Measurements from ENCODE around the gene SLAIN2. TPM values are rescaled to one million over a fixed set of nuclear protein-coding genes. Genes with fewer than 3 reads are reported as not detected.

The SLAIN2 gene
- total and polyA plus RNA-seq, 2 of the 4 experiments (the other 2 are of a cell fraction) = 23.3 to 53.0 TPM

DNA sequence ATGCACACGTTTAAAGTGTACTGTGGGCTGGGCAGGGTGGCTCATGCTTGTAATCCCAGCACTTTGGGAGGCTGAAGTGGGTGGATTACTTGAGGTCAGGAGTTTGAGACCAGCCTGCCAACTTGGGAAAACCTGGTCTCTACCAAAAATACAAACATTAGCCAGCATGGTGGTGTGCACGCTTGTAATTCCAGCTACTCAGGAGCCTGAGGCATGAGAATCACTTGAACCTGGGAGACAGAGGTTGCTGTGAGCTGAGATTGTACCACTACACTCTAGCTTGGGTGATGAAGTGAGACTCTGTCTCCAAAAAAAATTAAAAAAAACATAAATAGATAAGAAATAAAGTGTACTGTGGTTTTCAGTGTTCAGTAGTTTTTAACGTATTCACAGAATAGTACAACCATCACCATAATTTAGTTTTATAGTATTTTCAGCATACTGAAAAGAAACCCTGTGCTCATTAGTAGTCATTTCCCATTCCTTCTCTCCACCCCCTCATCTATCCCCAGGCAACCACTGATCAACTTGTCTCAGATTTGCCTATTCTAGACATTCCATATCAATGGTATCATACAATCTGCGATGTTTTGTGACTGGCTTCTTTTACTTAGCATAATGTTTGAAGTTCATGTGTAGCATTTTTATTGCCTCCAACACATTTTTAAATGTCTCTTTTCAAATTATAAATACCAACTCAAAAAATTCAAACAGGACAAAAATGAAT, 19.1 kb downstream of the SLAIN2 start:
- no peak overlapping the region for H2AFZ ChIP-seq (replicated peaks; ENCODE audit: low read length, poor library complexity)
- peak; percentile 86 for DNase-seq
- peak overlapping the region; percentile 36; the same call in 1 of the 2 replicates for H3K18ac ChIP-seq (ENCODE audit: low read depth, low read length)
- no peak overlapping the region for H2BK20ac ChIP-seq (ENCODE audit: low read depth, low read length)
- WGBS, 2 experiments (ENCODE audit: extremely low coverage in 2 of 2, insufficient read length in 1 of 2) = no CpG with 5 or more reads among the region's 4 CpGs
- no peaks in the 10 kb centered on the region for H3K27me3 ChIP-seq (ENCODE audit: control insufficient read depth, insufficient read depth, low read length)
- H4K5ac ChIP-seq (ENCODE audit: low read depth, low read length) = peak overlapping the region; percentile 31; the same call in 1 of the 2 replicates
- no TSS peak for BruUV-seq (replicated peaks)
- H2BK120ac ChIP-seq (ENCODE audit: low read depth, low read length) = no peak overlapping the region
- dilution Hi-C loops (cut with HindIII; ENCODE audit: low sequenced_read_pairs, unreplicated experiment) (no loop called here), intact Hi-C loops (cut with micrococcal nuclease) (no loop called here), in situ Hi-C loops (cut with MboI; ENCODE audit: low sequenced_read_pairs) (loop anchor here (25.0 kb wide), 1 partner anchor 498 kb away; no protein-coding TSS in a partner anchor)
- peaks cover 4 to 35% of the 10 kb centered on the region in 2 experiments; a peak in 3 of 4 replicates for H3K79me1 ChIP-seq (ENCODE audit: low read depth in 1 of 2, low read length in 2 of 2)
- H3K9me1 ChIP-seq (ENCODE audit: insufficient read depth, low read length) = 0 out of 2 replicates have a peak, but pooled peaks cover 7% of the 10 kb centered on the region
- no peak overlapping the region for H3K56ac ChIP-seq (ENCODE audit: extremely low read depth, insufficient read depth, low read length)
- peak; percentile 98 for ATAC-seq (ENCODE audit: low read depth)
- H2BK5ac ChIP-seq (ENCODE audit: low read depth, low read length, poor library complexity, severe bottlenecking) = peak overlapping the region; percentile 62
- H4K20me1 ChIP-seq (ENCODE audit: insufficient read depth, low read length) = peaks cover 27% of the 10 kb centered on the region
- TF ChIP-seq, protein P1, sequence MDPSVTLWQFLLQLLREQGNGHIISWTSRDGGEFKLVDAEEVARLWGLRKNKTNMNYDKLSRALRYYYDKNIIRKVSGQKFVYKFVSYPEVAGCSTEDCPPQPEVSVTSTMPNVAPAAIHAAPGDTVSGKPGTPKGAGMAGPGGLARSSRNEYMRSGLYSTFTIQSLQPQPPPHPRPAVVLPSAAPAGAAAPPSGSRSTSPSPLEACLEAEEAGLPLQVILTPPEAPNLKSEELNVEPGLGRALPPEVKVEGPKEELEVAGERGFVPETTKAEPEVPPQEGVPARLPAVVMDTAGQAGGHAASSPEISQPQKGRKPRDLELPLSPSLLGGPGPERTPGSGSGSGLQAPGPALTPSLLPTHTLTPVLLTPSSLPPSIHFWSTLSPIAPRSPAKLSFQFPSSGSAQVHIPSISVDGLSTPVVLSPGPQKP (IDR thresholded peaks at IDR 0.05; ENCODE audit: borderline replicate concordance, low read depth, low read length) = no peak
- TF ChIP-seq, protein P2, sequence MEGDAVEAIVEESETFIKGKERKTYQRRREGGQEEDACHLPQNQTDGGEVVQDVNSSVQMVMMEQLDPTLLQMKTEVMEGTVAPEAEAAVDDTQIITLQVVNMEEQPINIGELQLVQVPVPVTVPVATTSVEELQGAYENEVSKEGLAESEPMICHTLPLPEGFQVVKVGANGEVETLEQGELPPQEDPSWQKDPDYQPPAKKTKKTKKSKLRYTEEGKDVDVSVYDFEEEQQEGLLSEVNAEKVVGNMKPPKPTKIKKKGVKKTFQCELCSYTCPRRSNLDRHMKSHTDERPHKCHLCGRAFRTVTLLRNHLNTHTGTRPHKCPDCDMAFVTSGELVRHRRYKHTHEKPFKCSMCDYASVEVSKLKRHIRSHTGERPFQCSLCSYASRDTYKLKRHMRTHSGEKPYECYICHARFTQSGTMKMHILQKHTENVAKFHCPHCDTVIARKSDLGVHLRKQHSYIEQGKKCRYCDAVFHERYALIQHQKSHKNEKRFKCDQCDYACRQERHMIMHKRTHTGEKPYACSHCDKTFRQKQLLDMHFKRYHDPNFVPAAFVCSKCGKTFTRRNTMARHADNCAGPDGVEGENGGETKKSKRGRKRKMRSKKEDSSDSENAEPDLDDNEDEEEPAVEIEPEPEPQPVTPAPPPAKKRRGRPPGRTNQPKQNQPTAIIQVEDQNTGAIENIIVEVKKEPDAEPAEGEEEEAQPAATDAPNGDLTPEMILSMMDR (conservative IDR thresholded peaks at IDR 0.05; ENCODE audit: low read depth, low read length) = no peak
- TF ChIP-seq BHLHE40 (IDR thresholded peaks at IDR 0.05; ENCODE audit: low read depth, low read length) (peak; percentile 47; the same call in 1 of the 2 replicates), MAFK (IDR thresholded peaks at IDR 0.05; ENCODE audit: low read depth, low read length) (peak; percentile 63), CHD1 (IDR thresholded peaks at IDR 0.05; ENCODE audit: low read depth, low read length) (no peak), MXI1 (IDR thresholded peaks at IDR 0.05; ENCODE audit: borderline replicate concordance, low read depth, low read length) (no peak), FOS (IDR thresholded peaks at IDR 0.05; ENCODE audit: low read depth, low read length) (peak; percentile 17; the same call in 1 of the 2 replicates), NFE2L2 (IDR thresholded peaks at IDR 0.05; ENCODE audit: low read depth, low read length) (no peak), MAZ (IDR thresholded peaks at IDR 0.05; ENCODE audit: borderline replicate concordance, low read depth, low read length) (no peak), RAD21 (IDR thresholded peaks at IDR 0.05; ENCODE audit: low read length) (no peak), RFX5 (IDR thresholded peaks at IDR 0.05; ENCODE audit: low read depth, low read length) (no peak), RCOR1 (IDR thresholded peaks at IDR 0.05; ENCODE audit: insufficient replicate concordance, low read length) (no peak)
- TF ChIP-seq, protein P3, sequence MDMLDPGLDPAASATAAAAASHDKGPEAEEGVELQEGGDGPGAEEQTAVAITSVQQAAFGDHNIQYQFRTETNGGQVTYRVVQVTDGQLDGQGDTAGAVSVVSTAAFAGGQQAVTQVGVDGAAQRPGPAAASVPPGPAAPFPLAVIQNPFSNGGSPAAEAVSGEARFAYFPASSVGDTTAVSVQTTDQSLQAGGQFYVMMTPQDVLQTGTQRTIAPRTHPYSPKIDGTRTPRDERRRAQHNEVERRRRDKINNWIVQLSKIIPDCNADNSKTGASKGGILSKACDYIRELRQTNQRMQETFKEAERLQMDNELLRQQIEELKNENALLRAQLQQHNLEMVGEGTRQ (IDR thresholded peaks at IDR 0.05; ENCODE audit: low read depth, low read length) = no peak
- peak overlapping the region; percentile 36; the same call in 1 of the 2 replicates for H3K4ac ChIP-seq (ENCODE audit: low read depth, low read length)
- no peak overlapping the region; the same call in 2 of the 3 replicates for H2BK15ac ChIP-seq (ENCODE audit: low read depth, low read length)
- peaks cover 5% of the 10 kb centered on the region for H3K4me1 ChIP-seq (ENCODE audit: control insufficient read depth, insufficient read depth, low read length)
- no peak overlapping the region; a peak in 1 of 4 replicates for H4K8ac ChIP-seq (ENCODE audit: low read depth in 2 of 2, low read length in 2 of 2)
- no peak overlapping the region for H3K9ac ChIP-seq (ENCODE audit: low read depth, low read length)
- no peaks in the 10 kb centered on the region for H3K36me3 ChIP-seq (ENCODE audit: control insufficient read depth, insufficient read depth, low read length)
- ChIA-PET POLR2A (ENCODE audit: unreplicated experiment) (no interaction called here), CTCF (interaction anchor here (0.5 kb wide), 1 partner anchor 691 kb away, joined by 3 read pairs; no protein-coding TSS in a partner anchor)
- H3K14ac ChIP-seq (replicated peaks; ENCODE audit: low read depth, low read length) = peak overlapping the region; percentile 85
- no peak overlapping the region for H3K4me3 ChIP-seq (ENCODE audit: insufficient read depth, low read depth, low read length)
- H4K91ac ChIP-seq (ENCODE audit: insufficient read depth, low read depth, low read length) = peak overlapping the region; percentile 9; the same call in 1 of the 2 replicates
- peak overlapping the region; percentile 49 for H3K27ac ChIP-seq (ENCODE audit: insufficient read depth, low read length)
- peak overlapping the region; percentile 73 for H3K4me2 ChIP-seq (ENCODE audit: low read depth, low read length)
- H3K9me3 ChIP-seq (ENCODE audit: control insufficient read depth, insufficient read depth, low read length) = no peaks in the 10 kb centered on the region
- H2AK5ac ChIP-seq (ENCODE audit: low read depth, low read length) = no peak overlapping the region
- H2AK9ac ChIP-seq (replicated peaks; ENCODE audit: low read depth, low read length, poor library complexity) = no peak overlapping the region
- H3K23ac ChIP-seq (ENCODE audit: low read depth, low read length) = peak overlapping the region; percentile 66; the same call in 1 of the 2 replicates
